UCSD-AML1 (cell line): ENCODE measurements around the gene KLHL5.

Source experiments
- DNase-seq: peaks from one replicate; lab custom pipeline; 2025; ENCODE audit not compliant: unreplicated experiment; lab: John Stamatoyannopoulos, UW

KLHL5 gene

GRCh38 chr4:39044364-39044955 is 17.6 kb upstream of the KLHL5 start:
- DNase-seq = peak; percentile 96

- no peak for DNase-seq
Measured at GRCh38 chr4:39044956-39045826, 16.8 kb upstream of the KLHL5 start.

GRCh38 chr4:39045827-39046221 is 16.2 kb upstream of the KLHL5 start:
- no peak for DNase-seq

GRCh38 chr4:39046249-39046648 is 15.8 kb upstream of the KLHL5 start:
- no peak for DNase-seq

GRCh38 chr4:39047681-39048080 is 14.4 kb upstream of the KLHL5 start:
- no peak for DNase-seq

- no peak for DNase-seq
Measured at GRCh38 chr4:39048311-39048710, 13.7 kb upstream of the KLHL5 start.

GRCh38 chr4:39050590-39050989 is 11.4 kb upstream of the KLHL5 start:
- no peak for DNase-seq

- no peak for DNase-seq
Measured at GRCh38 chr4:39051492-39051891, 10.5 kb upstream of the KLHL5 start.

GRCh38 chr4:39053983-39054382 is 8.0 kb upstream of the KLHL5 start:
- DNase-seq = no peak

GRCh38 chr4:39054497-39054896 is 7.5 kb upstream of the KLHL5 start:
- DNase-seq = no peak

- no peak for DNase-seq
Measured at GRCh38 chr4:39056023-39056422, 6.0 kb upstream of the KLHL5 start.

GRCh38 chr4:39061457-39061856 is 575 bp upstream of the KLHL5 start:
- DNase-seq = no peak

- DNase-seq = no peak
Measured at GRCh38 chr4:39062770-39063097, 702 bp downstream of the KLHL5 start.

- no peak for DNase-seq
Measured at GRCh38 chr4:39063430-39063829, 1.4 kb downstream of the KLHL5 start.

GRCh38 chr4:39066371-39066770 is 4.3 kb downstream of the KLHL5 start:
- DNase-seq = no peak

GRCh38 chr4:39067031-39067430 is 5.0 kb downstream of the KLHL5 start:
- DNase-seq = no peak

GRCh38 chr4:39067451-39067850 is 5.4 kb downstream of the KLHL5 start:
- no peak for DNase-seq

GRCh38 chr4:39068907-39069306 is 6.9 kb downstream of the KLHL5 start:
- DNase-seq = no peak

- no peak for DNase-seq
Measured at GRCh38 chr4:39078829-39079228, 16.8 kb downstream of the KLHL5 start.

GRCh38 chr4:39083164-39083563 is 21.1 kb downstream of the KLHL5 start:
- DNase-seq = no peak

- DNase-seq = no peak
Measured at GRCh38 chr4:39085891-39086290, 23.9 kb downstream of the KLHL5 start.

- no peak for DNase-seq
Measured at GRCh38 chr4:39096847-39097246, 34.8 kb downstream of the KLHL5 start.

- no peak for DNase-seq
Measured at GRCh38 chr4:39097290-39097689, 35.3 kb downstream of the KLHL5 start.
